K562 (cell line): Measurements from ENCODE around the gene INHBE. TPM values are rescaled to one million over a fixed set of nuclear protein-coding genes. Genes with fewer than 3 reads are reported as not detected.

Source experiments
- ATAC-seq: fragments of 200-7000 bp; cut with Tn5 transposase; 3 replicates; pipeline ENCODE4 v1.9.1; 2020; ENCODE audit warnings: moderate library complexity
- BruUV-seq: library from RNA; stranded (reverse); fragments of 400-500 nt; replicated peaks from 2 replicates; lab custom pipeline; 2021; lab: Mats Ljungman, UMichigan
- CTCF ChIA-PET: fragments of 300-600 bp; formaldehyde crosslinking; extraction: SDS; loops from one replicate; lab custom pipeline; 2021; ENCODE audit warnings: low intra/inter-chr PET ratio; lab: Yijun Ruan, JAX
- POLR2A ChIA-PET: fragments of 300-600, 350-650 bp; sonication (Branson Sonifier 250); formaldehyde crosslinking; extraction: SDS; loops from one replicate; lab custom pipeline; 2021; ENCODE audit warnings: antibody characterized with exemption, inconsistent platforms; lab: Yijun Ruan, JAX
- DNase-seq, 4 experiments: peaks; one replicate each; pipeline versions ENCODE4 v3.0.0 to v3.0.0-alpha.2; 2011 to 2018; ENCODE audit warnings: low spot score in 3 of 4, mixed read lengths in 3 of 4; ENCODE audit errors: extremely low read depth in 1 of 4
- FAIRE-seq: peaks from 2 replicates; lab custom pipeline; 2011; peaks lifted over from hg19 to GRCh38; lab: Jason Lieb, UNC
- H2AFZ ChIP-seq: 2 replicates; pipeline ENCODE4 v1.6.0; 2011; ENCODE audit warnings: low read depth, low read length, control low read depth, inconsistent platforms
- H3K27ac ChIP-seq: fragments of 200-600 bp; 3 replicates; pipeline ENCODE4 v1.8.0; 2011; ENCODE audit warnings: low read depth, mild to moderate bottlenecking, control low read depth, inconsistent platforms, low read length, moderate library complexity, mixed read lengths; ENCODE audit errors: extremely low read depth
- H3K27me3 ChIP-seq, 2 experiments: fragments of 300-600 bp in 1 of 2; 2 replicates in 1 of 2; 3 replicates in 1 of 2; pipeline versions ENCODE4 v1.6.0 to v1.8.0; 2011; ENCODE audit warnings: inconsistent platforms in 2 of 2, low read length in 2 of 2, mild to moderate bottlenecking in 1 of 2, mixed read lengths in 1 of 2, moderate library complexity in 1 of 2; ENCODE audit not compliant: control insufficient read depth in 2 of 2, insufficient read depth in 2 of 2
- H3K36me3 ChIP-seq: fragments of 300-600 bp; 3 replicates; pipeline ENCODE4 v1.8.0; 2011; ENCODE audit warnings: mild to moderate bottlenecking, low read length, inconsistent platforms; ENCODE audit not compliant: control insufficient read depth, insufficient read depth
- H3K4me1 ChIP-seq, 2 experiments: fragments of 200-600 bp in 1 of 2; replicated peaks in 1 of 2; 2 replicates in 1 of 2; 3 replicates in 1 of 2; pipeline versions ENCODE4 v1.5.1 to v1.8.0; 2011; ENCODE audit warnings: inconsistent platforms in 2 of 2, low read length in 2 of 2, mild to moderate bottlenecking in 1 of 2, mixed read lengths in 1 of 2, moderate library complexity in 1 of 2; ENCODE audit not compliant: control insufficient read depth in 2 of 2, insufficient read depth in 2 of 2
- H3K4me2 ChIP-seq: 2 replicates; pipeline ENCODE4 v1.6.1; 2011; ENCODE audit warnings: low read length, control low read depth, inconsistent platforms, mixed read lengths; ENCODE audit not compliant: insufficient read depth
- H3K4me3 ChIP-seq: fragments of 200-600 bp; sonication (generic), shearing (Covaris generic); 2 replicates; pipeline ENCODE4 v1.5.1; 2016; ENCODE audit warnings: control low read depth, inconsistent platforms
- H3K79me2 ChIP-seq: fragments of 200-600 bp; 3 replicates; pipeline ENCODE4 v1.8.0; 2011; ENCODE audit warnings: low read length, inconsistent platforms; ENCODE audit not compliant: control insufficient read depth, insufficient read depth
- H3K9ac ChIP-seq, 2 experiments: 2 replicates each; pipeline versions ENCODE4 v1.6.0 to v1.6.1; 2011; ENCODE audit warnings: low read depth in 2 of 2, low read length in 2 of 2, control low read depth in 1 of 2, inconsistent platforms in 1 of 2, mild to moderate bottlenecking in 1 of 2, mixed read lengths in 1 of 2; ENCODE audit not compliant: insufficient read depth in 1 of 2
- H3K9me1 ChIP-seq: one replicate; pipeline ENCODE4 v1.6.0; 2011; ENCODE audit warnings: inconsistent platforms, mild to moderate bottlenecking, low read length, moderate library complexity; ENCODE audit not compliant: control insufficient read depth, insufficient read depth
- H3K9me3 ChIP-seq: replicated peaks from 2 replicates; pipeline ENCODE4 v1.5.1; 2011; ENCODE audit warnings: low read depth, low read length, inconsistent platforms; ENCODE audit not compliant: control insufficient read depth, insufficient read depth
- H4K20me1 ChIP-seq: replicated peaks from 2 replicates; pipeline ENCODE4 v1.6.1; 2011; ENCODE audit warnings: low read length, inconsistent platforms, mixed read lengths; ENCODE audit not compliant: control insufficient read depth, insufficient read depth
- CSDE1 ChIP-seq, 2 experiments: fragments of 450-650 bp; IDR thresholded peaks; 2 replicates each; pipeline ENCODE4 v1.6.1; 2016; ENCODE audit warnings: mild to moderate bottlenecking in 1 of 2
- GTF2E2 ChIP-seq: fragments of 200-800 bp; sonication (Bioruptor generic); IDR thresholded peaks from 2 replicates; pipeline ENCODE4 v1.6.1; 2016; ENCODE audit warnings: missing genetic modification characterization, missing compliant biosample characterization
- MCM2 ChIP-seq: fragments of 450-650 bp; IDR thresholded peaks from 2 replicates; pipeline ENCODE4 v1.6.1; 2017; ENCODE audit warnings: low read depth, mild to moderate bottlenecking
- PML ChIP-seq: IDR thresholded peaks from 2 replicates; pipeline ENCODE4 v1.6.1; 2012; ENCODE audit warnings: low read length, inconsistent platforms
- TAF7 ChIP-seq: fragments of 450-650 bp; IDR thresholded peaks from 2 replicates; pipeline ENCODE4 v1.6.1; 2016; ENCODE audit warnings: missing genetic modification characterization, missing compliant biosample characterization
- ZBTB33 ChIP-seq: sonication (generic); formaldehyde crosslinking; IDR thresholded peaks from 2 replicates; pipeline ENCODE4 v1.8.1; 2023; ENCODE audit warnings: mild to moderate bottlenecking, missing genetic modification reagents
- ZNF354B ChIP-seq: fragments of 250-450 bp; sonication (Bioruptor Pico); IDR thresholded peaks from 2 replicates; pipeline ENCODE4 v1.4.0; 2020
- ZNF449 ChIP-seq: fragments of 250-450 bp; sonication (Bioruptor Pico); IDR thresholded peaks from 2 replicates; pipeline ENCODE4 v1.8.0; 2022; ENCODE audit warnings: moderate library complexity, mild to moderate bottlenecking, inconsistent platforms
- WGBS: fragments of 100-300 bp; shearing (Covaris generic); methylation state at CpG from one replicate; pipeline ENCODE4 v1.1.6; 2016; ENCODE audit warnings: low coverage, mixed read lengths; ENCODE audit not compliant: insufficient coverage; ENCODE audit errors: missing lambda C conversion rate; 5-methylcytosine and 5-hydroxymethylcytosine counted together
- in situ Hi-C: fragments of 300-500 bp; cut with MboI; formaldehyde crosslinking; loops from 4 replicates; pipeline ENCODE4 v1.15.0; 2018; ENCODE audit warnings: inconsistent platforms, mixed read lengths
- intact Hi-C: fragments of 100-400 bp; cut with micrococcal nuclease; formaldehyde crosslinking; loops from 2 replicates; pipeline ENCODE4 v1.14.2; 2022
- polyA plus RNA-seq, 8 experiments: library from polyadenylated mRNA; depleted of rRNA in 4 of 8; stranded (reverse) in 5 of 8; unstranded in 3 of 8; fragments of >200 nt; fragmentation: Nextera tagmentation in 2 of 8; fragmentation: Illumina TruSeq in 1 of 8; extraction: Ambion mirVana in 2 of 8; extraction: Trizol in 1 of 8; gene quantifications; 2 replicates each; pipeline versions ENCODE4 v1.2.1 to v1.2.3, GENCODE V29; 2011 to 2014; ENCODE audit warnings: inconsistent platforms in 1 of 8, missing spikeins in 1 of 8
- total RNA-seq, 7 experiments: library from RNA; depleted of rRNA in 6 of 7; stranded (reverse); fragments of >200 nt in 6 of 7; fragmentation: Illumina TruSeq in 2 of 7; extraction: Trizol in 2 of 7; gene quantifications; 2 replicates each; pipeline versions ENCODE4 v1.2.1 to v1.2.3, GENCODE V29; 2011 to 2021; ENCODE audit warnings: low replicate concordance in 1 of 7

INHBE gene
- total and polyA plus RNA-seq, 9 of the 15 experiments (the other 6 are each of a cell fraction or from before 2014, with no cell fraction given) = 0.94 to 9.9 (median 7.3) TPM

- Histone ChIP-seq H3K9me3 (no peaks in the 10 kb centered on the region), H3K27me3 (peaks cover 6 to 27% of the 10 kb centered on the region in 2 experiments; a peak in 4 of 5 replicates), H3K4me2 (no peak overlapping the region), H3K9ac (no peak overlapping the region), H3K9me1 (no peaks in the 10 kb centered on the region), H4K20me1 (no peaks in the 10 kb centered on the region), H3K79me2 (no peaks in the 10 kb centered on the region), H3K36me3 (no peaks in the 10 kb centered on the region), H2AFZ (no peak overlapping the region), H3K27ac (no peak overlapping the region), H3K4me3 (no peak overlapping the region), H3K4me1 (peaks cover 36 to 48% of the 10 kb centered on the region in 2 experiments)
- WGBS = 39% methylated on average over 3 of the region's 3 CpGs
- no peak for ATAC-seq
- DNase-seq = no peak
- in situ Hi-C loops (no loop called here), intact Hi-C loops (no loop called here)
- TF ChIP-seq TAF7 (tag) (no peak), ZNF354B (no peak), MCM2 (no peak), GTF2E2 (tag) (no peak), CSDE1 (IDR thresholded peaks at IDR 0.05) (no peak), PML (no peak), ZBTB33 (CRISPR knock-in tag) (no peak), ZNF449 (CRISPR knock-in tag) (no peak)
- ChIA-PET CTCF (no interaction called here), POLR2A (interaction anchor here (0.7 to 1.6 kb wide), 3 partner anchors 8 to 15 kb away, joined by 3 to 7 read pairs (median 5); no protein-coding TSS in a partner anchor)
- no peak for FAIRE-seq
- no TSS peak for BruUV-seq
Measured at GRCh38 chr12:57473392-57473791, 18.3 kb downstream of the INHBE start.
